Measurements from ENCODE around the gene CD101.

The CD101 gene

GRCh38 chr1:117059678-117060440, 58.3 kb downstream of the CD101 start, which contains the start of gene TTF2:
TSS of gene TTF2 (plus strand) at chr1:117060326. CDS start at chr1:117060347, 21 bp downstream.
- DNase-seq = peak; percentile 97

- DNase-seq = peak; percentile 55
Measured at GRCh38 chr1:117060441-117061317, 59.1 kb downstream of the CD101 start.

GRCh38 chr1:117061986-117062415, 60.4 kb downstream of the CD101 start:
- peak; percentile 48 for DNase-seq

GRCh38 chr1:117066367-117066766, 64.8 kb downstream of the CD101 start:
- no peak for DNase-seq

- DNase-seq = peak; percentile 42
Measured at GRCh38 chr1:117067533-117068370, 66.2 kb downstream of the CD101 start.

GRCh38 chr1:117068580-117068979, 67.0 kb downstream of the CD101 start:
- no peak for DNase-seq

- no peak for DNase-seq
Measured at GRCh38 chr1:117069220-117069844, 67.8 kb downstream of the CD101 start.

GRCh38 chr1:117070124-117070523, 68.6 kb downstream of the CD101 start:
- DNase-seq = no peak

GRCh38 chr1:117076648-117077047, 75.1 kb downstream of the CD101 start:
- DNase-seq = peak; percentile 19

- DNase-seq = peak; percentile 65
Measured at GRCh38 chr1:117077267-117077666, 75.7 kb downstream of the CD101 start.

GRCh38 chr1:117079737-117080136, 78.2 kb downstream of the CD101 start:
- DNase-seq = no peak

GRCh38 chr1:117084231-117084630, 82.7 kb downstream of the CD101 start:
- DNase-seq = no peak

All from stimulated activated CD4-positive, alpha-beta T cell treated with anti-CD3 and anti-CD28 coated beads, Interleukin-15, amount 100 ng/mL, for 24 hours (primary cell).